Measurements from ENCODE around the gene HTRA3. TPM values are rescaled to one million over a fixed set of nuclear protein-coding genes. Genes with fewer than 3 reads are reported as not detected.

Gene HTRA3
- total RNA-seq, 1 experiment from 2014 or later = 2.8 TPM

- no peaks in the 10 kb centered on the region for H3K27me3 ChIP-seq (ENCODE audit: low read length)
- ChIA-PET CTCF (no interaction called here), POLR2A (ENCODE audit: unreplicated experiment) (no interaction called here)
- no peaks in the 10 kb centered on the region for H3K9me3 ChIP-seq (ENCODE audit: low read length)
- peaks cover 9% of the 10 kb centered on the region; the same call in 1 of the 2 replicates for H3K4me1 ChIP-seq (ENCODE audit: insufficient read depth, low read length)
- no peaks in the 10 kb centered on the region for H3K79me2 ChIP-seq (ENCODE audit: low read length)
- H3K9ac ChIP-seq (ENCODE audit: low read length) = no peak overlapping the region
- H4K20me1 ChIP-seq (ENCODE audit: low read length) = no peaks in the 10 kb centered on the region
- no peak overlapping the region for H2AFZ ChIP-seq (ENCODE audit: low read length)
- no peak for TF ChIP-seq EZH2 (IDR thresholded peaks at IDR 0.05; ENCODE audit: low read length, unreplicated experiment)
- no peak for TF ChIP-seq EZH2phosphoT487 (IDR thresholded peaks at IDR 0.05; ENCODE audit: borderline replicate concordance, low read length)
- TF ChIP-seq, protein P1, sequence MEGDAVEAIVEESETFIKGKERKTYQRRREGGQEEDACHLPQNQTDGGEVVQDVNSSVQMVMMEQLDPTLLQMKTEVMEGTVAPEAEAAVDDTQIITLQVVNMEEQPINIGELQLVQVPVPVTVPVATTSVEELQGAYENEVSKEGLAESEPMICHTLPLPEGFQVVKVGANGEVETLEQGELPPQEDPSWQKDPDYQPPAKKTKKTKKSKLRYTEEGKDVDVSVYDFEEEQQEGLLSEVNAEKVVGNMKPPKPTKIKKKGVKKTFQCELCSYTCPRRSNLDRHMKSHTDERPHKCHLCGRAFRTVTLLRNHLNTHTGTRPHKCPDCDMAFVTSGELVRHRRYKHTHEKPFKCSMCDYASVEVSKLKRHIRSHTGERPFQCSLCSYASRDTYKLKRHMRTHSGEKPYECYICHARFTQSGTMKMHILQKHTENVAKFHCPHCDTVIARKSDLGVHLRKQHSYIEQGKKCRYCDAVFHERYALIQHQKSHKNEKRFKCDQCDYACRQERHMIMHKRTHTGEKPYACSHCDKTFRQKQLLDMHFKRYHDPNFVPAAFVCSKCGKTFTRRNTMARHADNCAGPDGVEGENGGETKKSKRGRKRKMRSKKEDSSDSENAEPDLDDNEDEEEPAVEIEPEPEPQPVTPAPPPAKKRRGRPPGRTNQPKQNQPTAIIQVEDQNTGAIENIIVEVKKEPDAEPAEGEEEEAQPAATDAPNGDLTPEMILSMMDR (conservative IDR thresholded peaks at IDR 0.05; ENCODE audit: low read depth, low read length) = no peak
- no peak overlapping the region for H3K27ac ChIP-seq (ENCODE audit: low read length)
- H3K36me3 ChIP-seq (ENCODE audit: low read depth, low read length) = no peaks in the 10 kb centered on the region
- BruUV-seq (replicated peaks) = no TSS peak
- intact Hi-C loops (cut with micrococcal nuclease) = no loop called here
- H3K9me2 ChIP-seq (replicated peaks; ENCODE audit: low read length) = no peaks in the 10 kb centered on the region
- ATAC-seq (no peak), DNase-seq (no peak)
- H3K4me2 ChIP-seq (ENCODE audit: low read length) = no peak overlapping the region
- H3K4me3 ChIP-seq (ENCODE audit: low read length) = no peak overlapping the region
- H3F3A ChIP-seq (ENCODE audit: low read length, unreplicated experiment) = no peaks in the 10 kb centered on the region
Measured at GRCh38 chr4:8251110-8251883, 18.3 kb upstream of the HTRA3 start.

DNA sequence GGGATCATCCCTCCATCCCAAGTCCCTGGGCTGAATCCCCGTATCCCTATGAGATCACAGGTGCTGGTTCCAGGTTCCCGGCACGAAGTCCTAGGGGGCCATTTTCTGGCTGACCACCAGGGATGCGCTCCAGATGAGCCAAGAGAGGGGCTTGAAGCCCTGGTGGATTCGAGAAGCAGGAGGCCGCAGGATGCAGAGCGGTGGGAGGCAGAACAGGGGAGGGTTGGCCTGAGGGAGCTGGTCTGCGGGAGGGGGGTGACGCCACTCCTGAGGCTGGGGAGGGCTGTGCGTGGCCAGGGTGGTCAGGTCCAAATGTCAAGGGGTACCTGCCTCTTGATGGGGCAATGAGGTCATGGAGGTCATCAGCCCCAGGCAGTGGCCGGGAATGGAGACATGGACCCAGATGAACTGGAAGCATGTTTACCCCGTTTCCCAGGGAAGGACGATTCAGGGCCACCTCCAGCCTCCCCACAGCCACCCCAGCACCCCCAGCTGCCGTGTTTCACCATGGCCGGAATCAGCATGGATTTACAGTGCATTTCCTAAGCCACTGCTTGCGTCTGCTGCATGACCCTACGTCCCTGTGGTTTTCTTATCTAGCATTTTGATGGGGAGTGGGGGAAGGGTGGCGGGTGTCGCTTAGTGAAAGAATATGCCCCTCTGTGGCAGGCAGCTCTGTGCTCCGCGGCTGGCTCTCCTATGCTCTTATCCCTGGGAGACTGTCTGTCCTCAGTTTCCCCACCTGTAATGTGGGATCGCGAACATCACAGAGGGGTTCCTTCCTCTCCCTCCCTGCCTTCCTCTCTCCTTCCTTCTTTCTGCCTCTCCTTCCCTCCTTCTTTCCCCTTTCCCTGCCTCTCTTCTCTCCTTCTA lies 17.0 kb upstream of the HTRA3 start:
- Histone ChIP-seq H3K36me3 (ENCODE audit: low read depth, low read length) (no peaks in the 10 kb centered on the region), H4K20me1 (ENCODE audit: low read length) (no peaks in the 10 kb centered on the region), H3K9me2 (replicated peaks; ENCODE audit: low read length) (no peaks in the 10 kb centered on the region), H3K27me3 (ENCODE audit: low read length) (no peaks in the 10 kb centered on the region), H2AFZ (ENCODE audit: low read length) (no peak overlapping the region), H3K4me2 (ENCODE audit: low read length) (no peak overlapping the region), H3K4me1 (ENCODE audit: insufficient read depth, low read length) (peaks cover 4% of the 10 kb centered on the region; the same call in 1 of the 2 replicates), H3F3A (ENCODE audit: low read length, unreplicated experiment) (no peaks in the 10 kb centered on the region), H3K27ac (ENCODE audit: low read length) (no peak overlapping the region), H3K9ac (ENCODE audit: low read length) (no peak overlapping the region), H3K4me3 (ENCODE audit: low read length) (no peak overlapping the region), H3K9me3 (ENCODE audit: low read length) (no peaks in the 10 kb centered on the region), H3K79me2 (ENCODE audit: low read length) (no peaks in the 10 kb centered on the region)
- DNase-seq = no peak
- BruUV-seq (replicated peaks) = no TSS peak
- TF ChIP-seq EZH2phosphoT487 (IDR thresholded peaks at IDR 0.05; ENCODE audit: borderline replicate concordance, low read length) (no peak), EZH2 (IDR thresholded peaks at IDR 0.05; ENCODE audit: low read length, unreplicated experiment) (no peak)
- TF ChIP-seq, protein P1 (conservative IDR thresholded peaks at IDR 0.05; ENCODE audit: low read depth, low read length) = no peak
- ChIA-PET POLR2A (ENCODE audit: unreplicated experiment) (no interaction called here), CTCF (no interaction called here)
- ATAC-seq = no peak
- intact Hi-C loops (cut with micrococcal nuclease) = no loop called here
